HG02798 (cell line): ENCODE results near the gene WDTC1.

Source experiments
- ATAC-seq: cut with Tn5 transposase; IDR thresholded peaks from one replicate; pipeline ENCODE4 v1.9.1; 2021; ENCODE audit warnings: mild to moderate bottlenecking; ENCODE audit not compliant: unreplicated experiment, poor library complexity

WDTC1 gene

DNA sequence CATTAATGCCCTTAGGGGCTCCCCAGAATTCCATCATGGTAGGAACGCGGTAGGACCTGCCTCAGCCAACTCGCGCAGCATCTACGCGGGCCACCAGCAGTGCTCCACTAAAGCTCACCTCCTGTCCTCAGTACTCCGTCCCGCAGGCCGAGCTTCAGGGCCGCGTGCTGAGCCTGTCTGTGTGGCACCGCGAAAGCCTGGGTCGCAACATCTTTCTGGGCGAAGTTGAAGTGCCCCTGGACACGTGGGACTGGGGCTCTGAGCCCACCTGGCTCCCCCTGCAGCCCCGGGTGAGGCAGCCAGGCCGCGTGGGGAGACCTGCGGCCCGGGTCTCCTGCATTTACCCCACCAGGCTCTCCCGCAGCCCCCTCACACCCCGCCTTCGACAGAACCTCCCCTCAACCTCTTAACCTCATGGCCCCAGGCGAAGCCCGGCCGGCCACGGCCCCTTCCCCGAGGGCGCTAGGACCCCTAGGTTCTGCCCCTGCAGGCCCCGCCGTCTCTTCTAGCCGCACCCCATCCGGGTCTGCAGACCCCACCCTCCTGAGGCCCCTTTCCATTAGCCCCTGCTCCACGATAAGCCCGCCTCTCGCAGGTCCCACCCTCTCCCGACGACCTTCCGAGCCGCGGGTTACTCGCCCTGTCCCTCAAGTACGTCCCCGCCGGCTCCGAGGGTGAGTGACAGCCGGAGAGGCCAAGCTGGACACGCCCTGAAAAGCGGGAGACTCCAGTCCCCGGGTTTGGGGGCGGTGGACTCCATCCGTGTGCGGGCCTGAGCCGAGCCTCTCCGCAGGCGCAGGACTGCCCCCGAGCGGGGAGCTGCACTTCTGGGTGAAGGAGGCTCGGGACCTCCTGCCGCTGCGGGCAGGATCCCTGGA, 116.5 kb downstream of the WDTC1 start:
- no peak for ATAC-seq

DNA sequence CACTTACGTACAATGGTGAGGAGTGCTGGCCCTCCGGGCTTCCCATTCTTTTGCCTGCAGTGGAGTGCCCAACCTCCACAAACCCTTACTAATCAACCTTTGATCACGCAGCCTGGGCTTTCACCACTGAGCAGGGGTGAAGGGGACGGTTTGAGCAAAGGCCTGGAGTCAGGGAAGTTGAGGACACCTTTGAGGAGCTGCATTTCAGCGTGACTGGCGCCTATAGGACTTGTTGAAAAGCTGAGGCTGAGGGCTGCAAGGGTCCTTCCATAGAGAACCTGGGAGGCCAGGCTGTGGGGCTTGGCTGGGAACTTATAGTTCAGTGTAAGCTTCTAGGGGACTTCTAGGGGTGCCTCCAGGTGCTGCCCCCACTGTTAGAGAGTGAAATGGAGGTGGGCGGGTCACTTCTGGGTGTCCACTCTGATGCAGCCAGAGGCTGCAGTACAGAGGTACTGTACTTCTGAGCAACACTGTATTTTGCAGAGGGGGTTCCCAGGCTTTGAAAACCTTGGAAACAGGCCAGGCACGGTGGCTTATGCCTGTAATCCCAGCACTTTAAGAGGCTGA, 117.2 kb downstream of the WDTC1 start:
- ATAC-seq: no peak

DNA sequence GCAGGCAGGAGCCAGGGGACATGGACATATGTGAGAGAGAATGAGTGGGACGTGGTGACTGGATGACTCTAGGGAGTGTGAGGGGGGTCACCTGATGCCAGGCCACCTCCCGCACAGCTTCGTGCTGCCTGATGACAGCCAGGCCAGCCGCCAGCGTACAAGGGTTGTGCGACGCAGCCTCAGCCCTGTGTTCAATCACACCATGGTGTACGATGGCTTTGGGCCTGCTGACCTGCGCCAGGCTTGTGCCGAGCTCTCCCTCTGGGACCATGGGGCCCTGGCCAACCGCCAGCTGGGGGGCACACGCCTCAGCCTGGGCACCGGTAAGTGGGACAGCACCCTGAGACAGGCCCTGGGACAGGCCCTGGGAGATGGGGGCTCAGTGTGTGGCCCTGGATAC, 118.7 kb downstream of the WDTC1 start:
- ATAC-seq: no peak

DNA sequence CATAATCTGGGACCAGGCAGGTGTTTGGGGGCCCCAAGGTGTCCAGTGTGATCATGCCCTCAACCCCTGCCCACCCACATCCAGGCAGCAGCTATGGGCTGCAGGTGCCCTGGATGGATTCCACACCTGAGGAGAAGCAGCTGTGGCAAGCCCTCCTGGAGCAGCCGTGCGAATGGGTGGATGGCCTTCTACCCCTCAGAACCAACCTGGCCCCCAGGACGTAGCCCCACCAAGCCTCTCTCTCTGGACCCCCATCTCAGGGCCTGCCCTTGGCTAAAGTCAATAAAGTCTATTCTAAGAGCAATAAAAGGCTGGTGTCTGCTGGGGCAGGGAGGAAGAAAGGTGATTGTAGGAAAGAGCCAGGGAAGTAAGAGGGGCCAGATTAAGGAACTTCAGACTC, 119.2 kb downstream of the WDTC1 start:
- no peak for ATAC-seq

DNA sequence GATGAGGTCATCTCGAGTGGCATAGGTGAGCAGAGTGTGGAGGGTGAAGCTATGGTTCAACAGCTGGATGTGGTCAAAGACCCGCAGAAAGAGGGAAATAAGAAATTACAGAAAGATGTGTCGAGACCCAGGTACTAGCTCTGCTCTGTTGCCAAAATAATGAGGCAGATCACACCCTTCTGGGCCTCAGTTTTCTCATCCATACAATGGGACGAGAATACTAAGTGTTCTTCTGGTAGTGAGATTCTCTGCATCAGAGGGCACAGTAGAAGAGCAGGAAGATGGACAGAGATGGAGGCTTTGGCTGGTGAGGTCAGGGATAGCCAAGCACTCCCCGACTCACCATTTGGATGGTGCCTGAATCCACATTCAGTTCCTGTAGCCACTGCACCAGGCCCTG, 121.3 kb downstream of the WDTC1 start:
- ATAC-seq: no peak

DNA sequence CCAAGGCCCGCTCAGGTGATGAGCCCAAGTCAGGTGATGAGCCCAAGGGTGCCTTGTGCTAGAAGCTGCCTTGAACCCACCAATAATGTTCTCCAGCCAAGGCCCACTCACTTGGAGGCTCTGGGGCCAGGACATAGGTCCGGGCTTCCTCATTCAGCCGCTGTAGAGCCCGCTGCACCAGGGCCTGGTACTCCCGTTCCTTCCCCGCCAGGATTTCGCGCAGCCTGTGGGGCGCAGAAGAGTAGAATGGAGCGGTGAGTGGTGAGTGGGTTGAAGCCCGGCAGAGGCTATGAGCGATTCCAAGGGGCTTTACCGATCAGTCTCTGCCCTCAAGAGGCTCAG, 121.8 kb downstream of the WDTC1 start:
- no peak for ATAC-seq

DNA sequence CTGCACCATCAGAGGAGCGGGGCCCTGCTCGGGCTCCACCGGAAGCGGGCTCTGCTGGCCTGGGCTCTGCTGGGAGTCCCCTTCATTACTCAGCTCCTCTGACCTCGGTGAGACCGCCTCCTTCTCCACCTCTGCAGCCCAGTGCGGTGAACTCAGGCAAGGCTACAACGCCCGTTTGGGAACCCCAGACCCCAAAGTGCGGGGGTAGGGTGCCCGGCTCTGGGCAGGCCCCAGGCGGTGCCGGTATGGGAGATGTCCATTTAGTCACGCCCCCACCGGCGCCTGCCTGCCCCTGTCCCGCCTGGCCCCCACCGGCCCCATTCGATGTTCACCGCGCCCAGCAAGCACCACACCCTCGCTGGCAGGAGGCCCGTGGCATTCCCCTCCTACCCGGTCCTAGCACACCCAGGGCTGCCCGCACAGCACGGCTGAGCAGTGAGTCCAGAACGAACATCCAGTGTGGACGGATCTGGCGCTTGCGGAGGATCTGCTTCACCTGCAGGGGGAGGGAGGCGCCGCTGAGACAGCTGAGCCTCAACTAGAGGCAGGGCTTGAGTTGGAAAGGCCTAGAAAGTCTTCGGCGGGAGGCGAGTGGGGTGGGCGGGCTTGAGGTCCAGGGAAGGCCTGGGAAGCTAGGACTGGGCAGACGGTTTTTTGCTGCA, 122.3 kb downstream of the WDTC1 start:
- no peak for ATAC-seq

DNA sequence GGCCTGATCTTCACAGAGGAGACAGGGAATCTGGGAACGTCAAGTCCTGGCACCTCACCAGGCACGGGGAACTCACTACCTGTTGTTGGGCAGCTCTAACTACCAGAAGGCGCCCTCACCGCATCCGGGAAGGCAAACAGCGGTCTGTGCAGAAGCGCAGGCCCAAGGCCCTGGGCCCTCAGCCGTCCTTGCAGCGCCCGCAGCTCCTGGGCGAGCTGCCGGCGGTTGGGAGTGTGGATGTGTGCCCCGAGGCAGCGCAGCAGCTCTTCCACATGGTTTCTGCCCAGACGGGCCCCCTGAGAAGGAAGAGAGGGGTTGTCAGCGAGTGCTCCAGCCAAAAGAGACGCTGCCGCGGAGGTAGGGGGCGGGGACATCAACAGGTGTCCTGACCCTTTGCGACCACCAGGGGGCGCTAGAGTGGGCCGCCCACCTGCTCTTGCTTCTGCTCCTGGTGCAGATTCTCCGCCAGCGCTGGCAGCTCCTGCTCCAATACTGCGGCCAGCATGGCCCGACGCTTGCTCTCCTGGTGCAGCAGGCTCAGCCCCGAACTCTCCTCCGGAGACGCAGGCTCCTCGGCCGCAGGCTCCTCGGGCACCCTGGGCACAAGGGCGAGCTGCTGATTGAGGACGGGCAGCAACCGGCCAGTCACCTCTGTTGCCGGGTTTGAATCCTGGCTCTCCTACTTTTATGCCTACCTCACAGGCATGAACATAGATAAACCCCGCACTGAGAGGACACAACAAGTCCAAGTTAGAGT, 123.0 kb downstream of the WDTC1 start:
- ATAC-seq: peak; percentile 47
